Right lobe of liver (tissue), 6 donors: ENCODE results near the gene PHF10. TPM values are rescaled to one million over a fixed set of nuclear protein-coding genes. Genes with fewer than 3 reads are reported as not detected.

Source experiments
- ATAC-seq, 4 donors: fragments of 200-7000 bp; cut with Tn5 transposase; one replicate each; pipeline ENCODE4 v1.9.1; 2020; ENCODE audit warnings: mild to moderate bottlenecking in 4 of 4, moderate library complexity in 4 of 4
- DNase-seq, 3 donors: peaks; one replicate each; pipeline ENCODE4 v3.0.0-alpha.2; 2020
- H3K27ac ChIP-seq, 3 donors: fragments of 200-600 bp; one replicate each; pipeline ENCODE4 v1.8.0; 2022
- H3K27me3 ChIP-seq, 2 donors: fragments of 200-600 bp; one replicate each; pipeline ENCODE4 v1.8.0; 2022
- H3K36me3 ChIP-seq, 4 donors: fragments of 200-600 bp; sonication (generic) in 1 of 4; one replicate each; pipeline versions ENCODE4 v1.5.1 to v1.8.0; 2017 to 2022; ENCODE audit warnings: control low read depth in 1 of 4
- H3K4me1 ChIP-seq, 4 donors: fragments of 200-600 bp; sonication (generic) in 1 of 4; one replicate each; pipeline versions ENCODE4 v1.5.1 to v1.8.0; 2017 to 2022; ENCODE audit warnings: control low read depth in 1 of 4
- H3K4me3 ChIP-seq, 3 donors: fragments of 200-600 bp; one replicate each; pipeline ENCODE4 v1.8.0; 2022
- H3K9me3 ChIP-seq, 4 donors: fragments of 200-600 bp; sonication (generic) in 1 of 4; one replicate each; pipeline versions ENCODE4 v1.5.1 to v1.8.0; 2017 to 2022; ENCODE audit warnings: control low read depth in 1 of 4
- CTCF ChIP-seq, 4 donors: fragments of 200-600 bp in 3 of 4; fragments of 450-650 bp in 1 of 4; IDR thresholded peaks; one replicate each; pipeline versions ENCODE4 v1.5.1 to v1.8.0; 2016 to 2022; ENCODE audit warnings: antibody characterized with exemption in 4 of 4, mild to moderate bottlenecking in 2 of 4
- POLR2A ChIP-seq: fragments of 450-650 bp; IDR thresholded peaks from one replicate; pipeline ENCODE4 v1.6.1; 2017; ENCODE audit warnings: antibody characterized with exemption, mild to moderate bottlenecking
- WGBS: methylation state at CpG from one replicate; pipeline ENCODE4 v1.1.6; 2018; ENCODE audit warnings: low coverage, low lambda C conversion rate; ENCODE audit not compliant: insufficient coverage; ENCODE audit errors: missing lambda C conversion rate; 5-methylcytosine and 5-hydroxymethylcytosine counted together
- intact Hi-C, 2 donors: fragments of 100-400 bp; cut with DNase I; formaldehyde crosslinking; loops; one replicate each; pipeline versions ENCODE4 v1.11.2 to v1.14.1; 2022
- total RNA-seq, 6 experiments: library from RNA; depleted of rRNA in 2 of 6; stranded (reverse); fragments of >200 nt in 2 of 6; fragmentation: NEBNext Ultra II Directional in 3 of 6; extraction: Animal tissue kit (Norgen Biotek cat#: 25700) in 3 of 6; gene quantifications; one replicate each; pipeline versions ENCODE4 v1.1.0 to v1.2.4, GENCODE V29; 2016 to 2023
- donor health status: DM: no; HTN: yes; CAD: no.
- donor health status: DM: no; HTN: no; CAD: no.
- donor health status: DM: no; HTN: no; CAD: no.
- donor health status: DM: no; HTN: yes; CAD: no.
- donor health status: DM: no; HTN: yes; CAD: no.

The PHF10 gene
- total RNA-seq, 6 experiments from 2014 or later, result 19.9 to 31.4 (median 25.0) TPM

GRCh38 chr6:169660751-169661390 lies 63.4 kb downstream of the PHF10 start:
- H3K27me3 ChIP-seq, result no peaks in the 10 kb centered on the region
- 88% methylated on average over 9 of the region's 26 CpGs for WGBS
- H3K4me3 ChIP-seq, result no peak overlapping the region
- H3K9me3 ChIP-seq, result no peaks in the 10 kb centered on the region
- peaks cover 0 to 8% (median 0%) of the 10 kb centered on the region in 4 donors for H3K36me3 ChIP-seq
- no peak for ATAC-seq
- TF ChIP-seq CTCF (IDR thresholded peaks at IDR 0.05), result no peak
- no peak for TF ChIP-seq POLR2A
- H3K27ac ChIP-seq, result no peak overlapping the region
- H3K4me1 ChIP-seq, result no peaks in the 10 kb centered on the region
- intact Hi-C loops, result no loop called here
- DNase-seq, result no peak

GRCh38 chr6:169659820-169660610 lies 64.3 kb downstream of the PHF10 start:
- no peak for TF ChIP-seq CTCF (IDR thresholded peaks at IDR 0.05)
- TF ChIP-seq POLR2A, result no peak
- Histone ChIP-seq H3K4me1 (no peaks in the 10 kb centered on the region), H3K27ac (no peak overlapping the region), H3K36me3 (peaks cover 0 to 8% (median 0%) of the 10 kb centered on the region in 4 donors), H3K9me3 (no peaks in the 10 kb centered on the region), H3K4me3 (no peak overlapping the region), H3K27me3 (no peaks in the 10 kb centered on the region)
- WGBS, result 93% methylated on average over 4 of the region's 26 CpGs
- peak in 1 of 4 donors; percentile 25 for ATAC-seq
- DNase-seq, result no peak
- intact Hi-C loops, result no loop called here

- Histone ChIP-seq H3K27me3 (no peaks in the 10 kb centered on the region), H3K36me3 (peaks cover 0 to 4% (median 0%) of the 10 kb centered on the region in 4 donors), H3K9me3 (no peaks in the 10 kb centered on the region), H3K4me3 (no peak overlapping the region), H3K27ac (no peak overlapping the region), H3K4me1 (no peaks in the 10 kb centered on the region)
- TF ChIP-seq CTCF (IDR thresholded peaks at IDR 0.05), result no peak
- TF ChIP-seq POLR2A, result no peak
- no peak for ATAC-seq
- DNase-seq, result no peak
- 89% methylated on average over 7 of the region's 13 CpGs for WGBS
- intact Hi-C loops, result no loop called here
Measured at GRCh38 chr6:169657284-169657610, 67.1 kb downstream of the PHF10 start.

- no peak overlapping the region for H3K27ac ChIP-seq
- no peak for ATAC-seq
- no peaks in the 10 kb centered on the region for H3K36me3 ChIP-seq
- 93% methylated on average over 5 of the region's 23 CpGs for WGBS
- DNase-seq, result no peak
- TF ChIP-seq CTCF (IDR thresholded peaks at IDR 0.05) (no peak), POLR2A (no peak)
- no peaks in the 10 kb centered on the region for H3K27me3 ChIP-seq
- H3K4me3 ChIP-seq, result no peak overlapping the region
- intact Hi-C loops, result no loop called here
- H3K4me1 ChIP-seq, result no peaks in the 10 kb centered on the region
- H3K9me3 ChIP-seq, result no peaks in the 10 kb centered on the region
Measured at GRCh38 chr6:169656546-169657283, 67.6 kb downstream of the PHF10 start.
